ENCODE data around the gene DMRTA2. TPM values are rescaled to one million over a fixed set of nuclear protein-coding genes. Genes with fewer than 3 reads are reported as not detected.
A peak's percentile ranks its signal among the peaks of the same experiment; 100 is the strongest.

Gene DMRTA2
- total and polyA plus RNA-seq, 2 of the 4 experiments (the other 2 are of a cell fraction), result 0.02 TPM; not detected in 1

DNA sequence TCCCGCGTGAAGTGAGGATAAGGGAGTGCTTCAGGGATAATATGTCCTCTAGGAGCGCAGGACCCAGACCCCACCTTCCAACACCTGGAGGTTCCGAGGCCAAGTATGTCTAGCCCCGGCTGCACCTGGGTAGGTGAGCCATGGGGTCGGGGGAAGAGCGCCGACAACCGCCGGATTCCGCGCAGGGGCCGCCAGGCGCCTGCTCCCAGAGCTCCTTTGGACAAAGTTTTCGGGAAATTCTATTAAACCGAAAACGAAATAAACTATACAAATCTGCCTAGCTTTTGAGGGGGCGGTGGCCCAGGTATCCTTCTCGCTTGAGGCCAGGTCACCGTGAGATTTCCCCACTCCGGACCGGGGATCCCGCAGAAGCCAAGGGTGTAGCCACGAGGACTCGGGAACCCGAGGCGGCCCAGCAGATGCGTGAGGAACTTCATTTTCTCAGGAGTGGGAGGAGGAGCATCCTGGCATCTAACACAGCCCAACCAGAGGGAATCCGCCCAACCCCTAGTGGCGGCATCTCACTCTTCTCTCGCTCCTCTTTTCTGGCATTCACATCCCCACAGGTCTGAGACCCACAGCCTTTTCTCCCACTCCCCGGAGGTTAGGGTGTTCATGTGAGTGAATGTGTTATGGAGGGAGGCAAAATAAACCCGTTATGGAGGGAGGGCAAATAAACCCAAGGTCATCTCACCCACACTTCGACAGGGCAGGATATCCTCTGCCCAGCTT, 2.3 kb upstream of the DMRTA2 start:
- DNase-seq, result no peak

More for the DNA sequence above, 2.3 kb upstream of the DMRTA2 start:
- Histone ChIP-seq H2BK20ac (ENCODE audit: low read depth, low read length) (no peak overlapping the region), H3K14ac (replicated peaks; ENCODE audit: low read depth, low read length) (no peak overlapping the region), H3K27ac (ENCODE audit: insufficient read depth, low read length) (no peak overlapping the region), H3K79me1 (ENCODE audit: low read depth in 1 of 2, low read length in 2 of 2) (no peaks in the 10 kb centered on the region), H3K9ac (ENCODE audit: low read depth, low read length) (no peak overlapping the region), H3K36me3 (ENCODE audit: control insufficient read depth, insufficient read depth, low read length) (no peaks in the 10 kb centered on the region), H2AK9ac (replicated peaks; ENCODE audit: low read depth, low read length, poor library complexity) (no peak overlapping the region), H3K9me3 (ENCODE audit: control insufficient read depth, insufficient read depth, low read length) (peaks cover 10% of the 10 kb centered on the region), H3K4ac (ENCODE audit: low read depth, low read length) (no peak overlapping the region), H4K20me1 (ENCODE audit: insufficient read depth, low read length) (0 out of 2 replicates have a peak, but pooled peaks cover 20% of the 10 kb centered on the region), H3K4me3 (ENCODE audit: insufficient read depth, low read depth, low read length) (no peak overlapping the region), H2AFZ (replicated peaks; ENCODE audit: low read length, poor library complexity) (no peak overlapping the region), H2BK5ac (ENCODE audit: low read depth, low read length, poor library complexity, severe bottlenecking) (no peak overlapping the region), H4K5ac (ENCODE audit: low read depth, low read length) (no peak overlapping the region), H4K91ac (ENCODE audit: insufficient read depth, low read depth, low read length) (no peak overlapping the region), H3K56ac (ENCODE audit: extremely low read depth, insufficient read depth, low read length) (no peak overlapping the region), H3K4me2 (ENCODE audit: low read depth, low read length) (no peak overlapping the region), H2BK15ac (ENCODE audit: low read depth, low read length) (no peak overlapping the region), H3K23ac (ENCODE audit: low read depth, low read length) (peak overlapping the region; percentile 44; the same call in 1 of the 2 replicates), H3K9me1 (ENCODE audit: insufficient read depth, low read length) (peaks cover 12% of the 10 kb centered on the region), H3K18ac (ENCODE audit: low read depth, low read length) (no peak overlapping the region), H2AK5ac (ENCODE audit: low read depth, low read length) (no peak overlapping the region), H3K4me1 (ENCODE audit: control insufficient read depth, insufficient read depth, low read length) (peaks cover 3% of the 10 kb centered on the region; the same call in 1 of the 2 replicates), H4K8ac (ENCODE audit: low read depth in 2 of 2, low read length in 2 of 2) (no peak overlapping the region), H2BK120ac (ENCODE audit: low read depth, low read length) (no peak overlapping the region), H3K27me3 (ENCODE audit: control insufficient read depth, insufficient read depth, low read length) (peaks cover 90% of the 10 kb centered on the region)
- dilution Hi-C loops (cut with HindIII; ENCODE audit: low sequenced_read_pairs, unreplicated experiment) (no loop called here), intact Hi-C loops (cut with micrococcal nuclease) (no loop called here), in situ Hi-C loops (cut with MboI; ENCODE audit: low sequenced_read_pairs) (no loop called here)
- TF ChIP-seq MAZ (IDR thresholded peaks at IDR 0.05; ENCODE audit: borderline replicate concordance, low read depth, low read length) (no peak), CEBPB (IDR thresholded peaks at IDR 0.05; ENCODE audit: low read depth, low read length) (no peak), POLR2A (IDR thresholded peaks at IDR 0.05; ENCODE audit: low read depth, low read length) (no peak), RAD21 (IDR thresholded peaks at IDR 0.05; ENCODE audit: low read length) (no peak), FOS (IDR thresholded peaks at IDR 0.05; ENCODE audit: low read depth, low read length) (no peak), RFX5 (IDR thresholded peaks at IDR 0.05; ENCODE audit: low read depth, low read length) (no peak), USF2 (IDR thresholded peaks at IDR 0.05; ENCODE audit: low read depth, low read length) (no peak), CHD1 (IDR thresholded peaks at IDR 0.05; ENCODE audit: low read depth, low read length) (no peak), CTCF (conservative IDR thresholded peaks at IDR 0.05; ENCODE audit: low read depth, low read length) (no peak), MAFK (IDR thresholded peaks at IDR 0.05; ENCODE audit: low read depth, low read length) (no peak), MXI1 (IDR thresholded peaks at IDR 0.05; ENCODE audit: borderline replicate concordance, low read depth, low read length) (no peak), BHLHE40 (IDR thresholded peaks at IDR 0.05; ENCODE audit: low read depth, low read length) (no peak), RCOR1 (IDR thresholded peaks at IDR 0.05; ENCODE audit: insufficient replicate concordance, low read length) (no peak), SMC3 (IDR thresholded peaks at IDR 0.05; ENCODE audit: low read depth, low read length) (no peak), NFE2L2 (IDR thresholded peaks at IDR 0.05; ENCODE audit: low read depth, low read length) (no peak), ELK1 (IDR thresholded peaks at IDR 0.05; ENCODE audit: borderline replicate concordance, low read depth, low read length) (no peak)
- ChIA-PET POLR2A (ENCODE audit: unreplicated experiment) (no interaction called here), CTCF (no interaction called here)
- ATAC-seq (ENCODE audit: low read depth), result no peak; the same call in 1 of the 2 replicates
- no CpG with 5 or more reads among the region's 34 CpGs for WGBS, 2 experiments (ENCODE audit: extremely low coverage in 2 of 2, insufficient read length in 1 of 2)
- no TSS peak for BruUV-seq (replicated peaks)

Measured in IMR-90 (cell line).